DND-41 (cell line): ENCODE results near the gene MACO1.

Experiments
- EZH2 ChIP-seq: IDR thresholded peaks from 3 replicates; pipeline ENCODE4 v1.6.1; 2012; ENCODE audit warnings: borderline replicate concordance, low read depth, mild to moderate bottlenecking, moderate library complexity, low read length, inconsistent platforms; ENCODE audit not compliant: severe bottlenecking
- TF ChIP-seq, protein P1 (sequence below): IDR thresholded peaks from 2 replicates; pipeline ENCODE4 v1.5.1; 2012; ENCODE audit warnings: borderline replicate concordance, low read length, moderate library complexity, mild to moderate bottlenecking; ENCODE audit not compliant: poor library complexity, severe bottlenecking; ENCODE audit errors: extremely low read depth

DNA sequence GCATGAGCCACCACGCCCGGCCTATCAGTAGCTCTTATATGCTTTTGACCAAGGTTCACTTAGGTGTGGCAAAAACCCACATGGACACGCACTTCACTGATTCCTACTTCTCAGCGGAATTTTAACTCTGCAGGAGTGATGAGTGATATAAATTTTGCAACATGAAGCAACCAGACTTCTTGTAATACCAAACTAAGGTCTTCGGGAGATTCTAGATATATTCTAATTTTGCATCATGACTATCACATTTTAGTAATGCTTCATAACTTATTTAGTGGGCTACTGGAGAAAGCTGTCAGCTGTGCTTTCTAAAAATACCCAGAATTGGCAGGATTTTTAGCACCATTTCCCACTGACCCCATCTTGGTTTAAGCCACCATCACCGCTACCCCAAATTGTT lies 37.9 kb upstream of the MACO1 start:
- TF ChIP-seq, protein P1, sequence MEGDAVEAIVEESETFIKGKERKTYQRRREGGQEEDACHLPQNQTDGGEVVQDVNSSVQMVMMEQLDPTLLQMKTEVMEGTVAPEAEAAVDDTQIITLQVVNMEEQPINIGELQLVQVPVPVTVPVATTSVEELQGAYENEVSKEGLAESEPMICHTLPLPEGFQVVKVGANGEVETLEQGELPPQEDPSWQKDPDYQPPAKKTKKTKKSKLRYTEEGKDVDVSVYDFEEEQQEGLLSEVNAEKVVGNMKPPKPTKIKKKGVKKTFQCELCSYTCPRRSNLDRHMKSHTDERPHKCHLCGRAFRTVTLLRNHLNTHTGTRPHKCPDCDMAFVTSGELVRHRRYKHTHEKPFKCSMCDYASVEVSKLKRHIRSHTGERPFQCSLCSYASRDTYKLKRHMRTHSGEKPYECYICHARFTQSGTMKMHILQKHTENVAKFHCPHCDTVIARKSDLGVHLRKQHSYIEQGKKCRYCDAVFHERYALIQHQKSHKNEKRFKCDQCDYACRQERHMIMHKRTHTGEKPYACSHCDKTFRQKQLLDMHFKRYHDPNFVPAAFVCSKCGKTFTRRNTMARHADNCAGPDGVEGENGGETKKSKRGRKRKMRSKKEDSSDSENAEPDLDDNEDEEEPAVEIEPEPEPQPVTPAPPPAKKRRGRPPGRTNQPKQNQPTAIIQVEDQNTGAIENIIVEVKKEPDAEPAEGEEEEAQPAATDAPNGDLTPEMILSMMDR: no peak
- TF ChIP-seq EZH2: no peak
